SU-DHL-6 (cell line): ENCODE measurements around the gene GLOD4.

Source experiments
- H2AFZ ChIP-seq: fragments of 200-600 bp; sonication (generic); 2 replicates; pipeline ENCODE4 v1.6.1; 2014; ENCODE audit warnings: low read depth, mild to moderate bottlenecking, moderate library complexity, mixed read lengths, antibody characterized with exemption, low read length; ENCODE audit not compliant: severe bottlenecking
- H3F3A ChIP-seq: fragments of 200-600 bp; shearing (Covaris generic); 2 replicates; pipeline ENCODE4 v1.6.0; 2016; ENCODE audit warnings: antibody characterized with exemption, mild to moderate bottlenecking; ENCODE audit not compliant: insufficient read depth
- H3K27ac ChIP-seq: fragments of 200-600 bp; sonication (generic); 2 replicates; pipeline ENCODE4 v1.5.1; 2016; ENCODE audit warnings: low read depth, mild to moderate bottlenecking, low read length, moderate library complexity, mixed read lengths
- H3K27me3 ChIP-seq: fragments of 200-600 bp; sonication (generic), shearing (Covaris generic); 2 replicates; pipeline ENCODE4 v1.6.0; 2014; ENCODE audit warnings: mild to moderate bottlenecking, low read length
- H3K36me3 ChIP-seq: fragments of 200-600 bp; sonication (generic); 2 replicates; pipeline ENCODE4 v1.6.1; 2014; ENCODE audit warnings: mild to moderate bottlenecking, low read length, mixed read lengths
- H3K4me2 ChIP-seq: fragments of 300-600, 200-600 bp; shearing (Covaris generic), sonication (generic); 2 replicates; pipeline ENCODE4 v1.6.0; 2014; ENCODE audit warnings: low read length, low read depth, mild to moderate bottlenecking; ENCODE audit not compliant: poor library complexity, severe bottlenecking
- H3K4me3 ChIP-seq: fragments of 200-600 bp; sonication (generic); 2 replicates; pipeline ENCODE4 v1.5.1; 2014; ENCODE audit warnings: antibody characterized with exemption, low read length, mild to moderate bottlenecking, mixed read lengths; ENCODE audit not compliant: insufficient read depth, poor library complexity, severe bottlenecking
- H3K79me2 ChIP-seq: fragments of 200-600 bp; sonication (generic); 2 replicates; pipeline ENCODE4 v1.6.1; 2014; ENCODE audit warnings: mild to moderate bottlenecking, low read length, moderate library complexity; ENCODE audit not compliant: insufficient read depth
- H3K9ac ChIP-seq: fragments of 200-600 bp; sonication (generic); 2 replicates; pipeline ENCODE4 v1.7.0; 2014; ENCODE audit warnings: mild to moderate bottlenecking, low read length
- H3K9me2 ChIP-seq: fragments of 200-600 bp; sonication (generic); replicated peaks from 2 replicates; pipeline ENCODE4 v1.6.1; 2014; ENCODE audit warnings: low read length; ENCODE audit not compliant: insufficient read depth
- H3K9me3 ChIP-seq: fragments of 200-600 bp; sonication (generic); 2 replicates; pipeline ENCODE4 v1.6.1; 2014; ENCODE audit warnings: low read length, mixed read lengths; ENCODE audit not compliant: insufficient read depth
- H4K20me1 ChIP-seq: fragments of 200-600 bp; sonication (generic); 2 replicates; pipeline ENCODE4 v1.6.1; 2014; ENCODE audit warnings: low read depth, mild to moderate bottlenecking, antibody characterized with exemption, low read length, moderate library complexity, mixed read lengths
- CTCF ChIP-seq: fragments of 200-600 bp; sonication (generic); IDR thresholded peaks from one replicate; pipeline ENCODE4 v1.5.1; 2017; ENCODE audit warnings: antibody characterized with exemption, mild to moderate bottlenecking, low read length, moderate library complexity; ENCODE audit not compliant: insufficient read depth, poor library complexity, severe bottlenecking
- EZH2phosphoT487 ChIP-seq: fragments of 200-600 bp; sonication (generic), shearing (Covaris generic); conservative IDR thresholded peaks from 2 replicates; pipeline ENCODE4 v1.6.1; 2018; ENCODE audit warnings: mild to moderate bottlenecking, antibody characterized with exemption, low read length, moderate library complexity, mixed read lengths

The GLOD4 gene

GRCh38 chr17:753418-753817, 28.7 kb downstream of the GLOD4 start:
- Histone ChIP-seq H3K4me2 (no peak overlapping the region), H3K27ac (no peak overlapping the region), H3K4me3 (no peak overlapping the region), H3K9ac (no peak overlapping the region), H2AFZ (no peak overlapping the region), H3F3A (peaks cover 20% of the 10 kb centered on the region), H3K9me2 (no peaks in the 10 kb centered on the region), H3K79me2 (peaks cover 31% of the 10 kb centered on the region), H4K20me1 (peaks cover 2% of the 10 kb centered on the region; the same call in 1 of the 2 replicates), H3K36me3 (no peaks in the 10 kb centered on the region), H3K9me3 (no peaks in the 10 kb centered on the region), H3K27me3 (no peaks in the 10 kb centered on the region)
- TF ChIP-seq EZH2phosphoT487 = no peak

- Histone ChIP-seq H3F3A (peaks cover 20% of the 10 kb centered on the region), H3K79me2 (peaks cover 38% of the 10 kb centered on the region), H3K4me2 (peak overlapping the region; percentile 95), H3K36me3 (no peaks in the 10 kb centered on the region), H4K20me1 (peaks cover 2% of the 10 kb centered on the region; the same call in 1 of the 2 replicates), H3K27ac (peak overlapping the region; percentile 64), H3K9me2 (no peaks in the 10 kb centered on the region), H3K27me3 (no peaks in the 10 kb centered on the region), H2AFZ (peak overlapping the region; percentile 95), H3K9me3 (no peaks in the 10 kb centered on the region), H3K9ac (peak overlapping the region; percentile 98), H3K4me3 (peak overlapping the region; percentile 91)
- TF ChIP-seq EZH2phosphoT487 (no peak), CTCF (no peak)
These were observed 29.4 kb downstream of the GLOD4 start for GRCh38 chr17:752620-753219.

GRCh38 chr17:752002-752619, 30.0 kb downstream of the GLOD4 start, which contains the start of gene GEMIN4:
TSS of gene GEMIN4 (minus strand) at chr17:752264. CDS start at chr17:752142, 122 bp downstream.
- Histone ChIP-seq H3K79me2 (peaks cover 44% of the 10 kb centered on the region), H3F3A (peaks cover 20% of the 10 kb centered on the region), H3K27ac (peak within 1 kb of the TSS; percentile 73), H3K27me3 (no peaks in the 10 kb centered on the region), H3K36me3 (no peaks in the 10 kb centered on the region), H3K9ac (peak within 1 kb of the TSS; percentile 98), H3K9me2 (no peaks in the 10 kb centered on the region), H3K9me3 (no peaks in the 10 kb centered on the region), H4K20me1 (peaks cover 2% of the 10 kb centered on the region; the same call in 1 of the 2 replicates), H2AFZ (peak within 1 kb of the TSS; percentile 95), H3K4me2 (peak within 1 kb of the TSS; percentile 95), H3K4me3 (peak within 1 kb of the TSS; percentile 91)
- TF ChIP-seq CTCF (peak; percentile 57), EZH2phosphoT487 (no peak)
